Activated T-cell treated with anti-CD3 and anti-CD28 coated beads, Interleukin-2, amount 50 U/mL, for 72 hours (primary cell): ENCODE results near the gene ZNF714. TPM values are rescaled to one million over a fixed set of nuclear protein-coding genes. Genes with fewer than 3 reads are reported as not detected.

ENCODE experiments used
- ATAC-seq, 2 donors: fragments of 150-1000 bp; cut with Tn5 transposase; replicated peaks in 1 of 2; 2 replicates each; pipeline ENCODE4 v1.10.0; 2021; ENCODE audit warnings: moderate library complexity in 2 of 2, mild to moderate bottlenecking in 1 of 2
- DNase-seq, 2 donors: peaks; one replicate each; pipeline ENCODE4 v3.0.0; 2021 to 2022; ENCODE audit warnings: mixed read lengths in 1 of 2
- H3K27ac Mint-ChIP-seq: one replicate; pipeline ENCODE4 v1.8.0; 2022; ENCODE audit warnings: mild to moderate bottlenecking, moderate library complexity, mixed read lengths
- H3K27me3 Mint-ChIP-seq: one replicate; pipeline ENCODE4 v1.8.0; 2022; ENCODE audit warnings: low read depth, mixed read lengths
- H3K36me3 Mint-ChIP-seq, 2 donors: one replicate each; pipeline ENCODE4 v1.8.0; 2022; ENCODE audit warnings: mixed read lengths in 2 of 2, mild to moderate bottlenecking in 1 of 2; ENCODE audit not compliant: insufficient read depth in 2 of 2
- H3K4me1 Mint-ChIP-seq: one replicate; pipeline ENCODE4 v1.8.0; 2022; ENCODE audit warnings: low read depth, mixed read lengths
- H3K4me3 Mint-ChIP-seq, 2 donors: one replicate each; pipeline ENCODE4 v1.8.0; 2022; ENCODE audit warnings: mild to moderate bottlenecking in 2 of 2, mixed read lengths in 2 of 2, moderate library complexity in 2 of 2
- H3K9me3 Mint-ChIP-seq, 2 donors: one replicate each; pipeline ENCODE4 v1.8.0; 2022; ENCODE audit warnings: mixed read lengths in 2 of 2
- total RNA-seq, 2 donors: library from RNA; stranded (reverse); gene quantifications; one replicate each; pipeline ENCODE4 v1.2.3, GENCODE V29; 2022

ZNF714 gene
- 10 to 100 TPM; 23.9 to 35.7 TPM for total RNA-seq

GRCh38 chr19:21082011-21082975 is at the start of gene ZNF714:
Gene ZNF714 (plus strand): TSS chr19:21082203. CDS start chr19:21098269, 16,066 bp downstream.
- ATAC-seq (peak; percentile 96 to 98), DNase-seq (peak; percentile 81 to 88)
- H3K4me3 Mint-ChIP-seq = peak within 1 kb of the TSS; percentile 99
- H3K27me3 Mint-ChIP-seq = no peaks in the 10 kb centered on the region
- H3K9me3 Mint-ChIP-seq = no peaks in the 10 kb centered on the region
- H3K27ac Mint-ChIP-seq = peak within 1 kb of the TSS; percentile 96
- H3K4me1 Mint-ChIP-seq = peaks cover 37% of the 10 kb centered on the region
- H3K36me3 Mint-ChIP-seq = peaks cover 0 to 27% of the 10 kb centered on the region in 2 donors

GRCh38 chr19:21045028-21045427 is 37.0 kb upstream of the ZNF714 start:
- H3K4me1 Mint-ChIP-seq = peaks cover 10% of the 10 kb centered on the region
- no peak overlapping the region for H3K4me3 Mint-ChIP-seq
- peak overlapping the region; percentile 13 for H3K27ac Mint-ChIP-seq
- peaks cover 31 to 39% of the 10 kb centered on the region in 2 donors for H3K9me3 Mint-ChIP-seq
- DNase-seq = no peak
- ATAC-seq = no peak
- peaks cover 52 to 76% of the 10 kb centered on the region in 2 donors for H3K36me3 Mint-ChIP-seq
- no peaks in the 10 kb centered on the region for H3K27me3 Mint-ChIP-seq

GRCh38 chr19:21046489-21046888 is 35.5 kb upstream of the ZNF714 start:
- no peak for DNase-seq
- Mint-ChIP-seq H3K36me3 (peaks cover 49 to 74% of the 10 kb centered on the region in 2 donors), H3K4me1 (peaks cover 10% of the 10 kb centered on the region), H3K27me3 (no peaks in the 10 kb centered on the region), H3K27ac (no peak overlapping the region), H3K9me3 (peaks cover 33 to 38% of the 10 kb centered on the region in 2 donors), H3K4me3 (no peak overlapping the region)
- ATAC-seq = no peak

GRCh38 chr19:21047716-21048115 is 34.3 kb upstream of the ZNF714 start:
- DNase-seq = no peak
- no peaks in the 10 kb centered on the region for H3K27me3 Mint-ChIP-seq
- no peak overlapping the region for H3K27ac Mint-ChIP-seq
- H3K9me3 Mint-ChIP-seq = peaks cover 31 to 38% of the 10 kb centered on the region in 2 donors
- peaks cover 53 to 72% of the 10 kb centered on the region in 2 donors for H3K36me3 Mint-ChIP-seq
- peaks cover 10% of the 10 kb centered on the region for H3K4me1 Mint-ChIP-seq
- ATAC-seq = no peak
- H3K4me3 Mint-ChIP-seq = no peak overlapping the region

GRCh38 chr19:21052902-21053301 is 29.1 kb upstream of the ZNF714 start:
- H3K4me1 Mint-ChIP-seq = no peaks in the 10 kb centered on the region
- DNase-seq (no peak), ATAC-seq (no peak)
- H3K27ac Mint-ChIP-seq = no peak overlapping the region
- H3K27me3 Mint-ChIP-seq = no peaks in the 10 kb centered on the region
- peaks cover 9 to 12% of the 10 kb centered on the region in 2 donors for H3K9me3 Mint-ChIP-seq
- peaks cover 32 to 65% of the 10 kb centered on the region in 2 donors for H3K36me3 Mint-ChIP-seq
- no peak overlapping the region for H3K4me3 Mint-ChIP-seq

GRCh38 chr19:21065336-21065735 is 16.7 kb upstream of the ZNF714 start:
- Mint-ChIP-seq H3K4me1 (no peaks in the 10 kb centered on the region), H3K27ac (no peak overlapping the region), H3K36me3 (peaks cover 8 to 28% of the 10 kb centered on the region in 2 donors), H3K9me3 (peaks cover 3 to 5% of the 10 kb centered on the region in 2 donors), H3K27me3 (no peaks in the 10 kb centered on the region), H3K4me3 (no peak overlapping the region)
- no peak for DNase-seq
- ATAC-seq = no peak

- H3K9me3 Mint-ChIP-seq = no peaks in the 10 kb centered on the region
- DNase-seq (peak; percentile 21 to 31), ATAC-seq (peak; percentile 68 to 69)
- peaks cover 0 to 29% of the 10 kb centered on the region in 2 donors for H3K36me3 Mint-ChIP-seq
- H3K4me1 Mint-ChIP-seq = peaks cover 37% of the 10 kb centered on the region
- no peaks in the 10 kb centered on the region for H3K27me3 Mint-ChIP-seq
- peak overlapping the region; percentile 53 to 99 for H3K4me3 Mint-ChIP-seq
- H3K27ac Mint-ChIP-seq = no peak overlapping the region
Measured at GRCh38 chr19:21084343-21084742, 2.3 kb downstream of the ZNF714 start.

GRCh38 chr19:21087871-21088270 is 5.9 kb downstream of the ZNF714 start:
- Mint-ChIP-seq H3K4me1 (peaks cover 31% of the 10 kb centered on the region), H3K36me3 (peaks cover 2 to 33% of the 10 kb centered on the region in 2 donors), H3K4me3 (no peak overlapping the region), H3K27me3 (no peaks in the 10 kb centered on the region), H3K9me3 (no peaks in the 10 kb centered on the region), H3K27ac (no peak overlapping the region)
- DNase-seq (no peak), ATAC-seq (no peak)

- DNase-seq (no peak), ATAC-seq (no peak)
- no peaks in the 10 kb centered on the region for H3K27me3 Mint-ChIP-seq
- no peak overlapping the region for H3K27ac Mint-ChIP-seq
- peaks cover 2 to 17% of the 10 kb centered on the region in 2 donors for H3K36me3 Mint-ChIP-seq
- no peaks in the 10 kb centered on the region for H3K4me1 Mint-ChIP-seq
- H3K4me3 Mint-ChIP-seq = no peak overlapping the region
- no peaks in the 10 kb centered on the region for H3K9me3 Mint-ChIP-seq
Measured at GRCh38 chr19:21092109-21092508, 10.1 kb downstream of the ZNF714 start.

GRCh38 chr19:21094347-21095025 is 12.5 kb downstream of the ZNF714 start:
- no peaks in the 10 kb centered on the region for H3K4me1 Mint-ChIP-seq
- peaks cover 2 to 13% of the 10 kb centered on the region in 2 donors for H3K36me3 Mint-ChIP-seq
- no peak overlapping the region for H3K27ac Mint-ChIP-seq
- no peaks in the 10 kb centered on the region for H3K27me3 Mint-ChIP-seq
- ATAC-seq (no peak), DNase-seq (no peak)
- H3K4me3 Mint-ChIP-seq = no peak overlapping the region
- no peaks in the 10 kb centered on the region for H3K9me3 Mint-ChIP-seq

GRCh38 chr19:21098291-21098690 is 16.3 kb downstream of the ZNF714 start:
- no peaks in the 10 kb centered on the region for H3K27me3 Mint-ChIP-seq
- no peaks in the 10 kb centered on the region for H3K9me3 Mint-ChIP-seq
- ATAC-seq (no peak), DNase-seq (no peak)
- H3K4me3 Mint-ChIP-seq = no peak overlapping the region
- peaks cover 0 to 20% of the 10 kb centered on the region in 2 donors for H3K36me3 Mint-ChIP-seq
- peaks cover 11% of the 10 kb centered on the region for H3K4me1 Mint-ChIP-seq
- H3K27ac Mint-ChIP-seq = no peak overlapping the region

GRCh38 chr19:21101521-21102242 is 19.7 kb downstream of the ZNF714 start:
- Mint-ChIP-seq H3K27ac (no peak overlapping the region), H3K4me3 (no peak overlapping the region), H3K4me1 (peaks cover 11% of the 10 kb centered on the region), H3K27me3 (no peaks in the 10 kb centered on the region), H3K36me3 (peaks cover 0 to 25% of the 10 kb centered on the region in 2 donors), H3K9me3 (no peaks in the 10 kb centered on the region)
- ATAC-seq (peak; percentile 75 to 93), DNase-seq (peak; percentile 13 to 25)
